H1 (cell line): ENCODE data around the gene CDK19. TPM values are rescaled to one million over a fixed set of nuclear protein-coding genes. Genes with fewer than 3 reads are reported as not detected.

Experiments used
- CTCF ChIA-PET: fragments of 300-600 bp; sonication (Branson Sonifier 250); formaldehyde crosslinking; loops from one replicate; lab custom pipeline; 2021; ENCODE audit not compliant: partially characterized antibody; lab: Charles Lee
- POLR2A ChIA-PET: fragments of 300-600 bp; sonication (Branson Sonifier 250); formaldehyde crosslinking; loops from one replicate; lab custom pipeline; 2021; ENCODE audit warnings: inconsistent platforms; ENCODE audit not compliant: partially characterized antibody; lab: Charles Lee
- DNase-seq, 2 experiments: peaks; one replicate each; pipeline versions ENCODE4 v3.0.0 to v3.0.0-alpha.2; 2010 to 2022; ENCODE audit warnings: low spot score in 2 of 2, low read depth in 1 of 2, mixed read lengths in 1 of 2
- FAIRE-seq: peaks from 2 replicates; lab custom pipeline; 2011; peaks lifted over from hg19 to GRCh38; lab: Jason Lieb, UNC
- H2AFZ ChIP-seq: 2 replicates; pipeline ENCODE4 v1.8.1; 2012; ENCODE audit warnings: low read length, inconsistent platforms
- H2AK5ac ChIP-seq: 2 replicates; pipeline ENCODE4 v1.6.1; 2013; ENCODE audit warnings: low read depth, low read length
- H2BK120ac ChIP-seq: replicated peaks from 2 replicates; pipeline ENCODE3; 2013; ENCODE audit warnings: low read depth, low read length, inconsistent platforms
- H2BK12ac ChIP-seq: 2 replicates; pipeline ENCODE4 v1.6.1; 2013; ENCODE audit warnings: low read depth, low read length
- H2BK15ac ChIP-seq: 2 replicates; pipeline ENCODE4 v1.6.1; 2013; ENCODE audit warnings: low read length
- H2BK20ac ChIP-seq: 2 replicates; pipeline ENCODE4 v1.6.1; 2013; ENCODE audit warnings: low read length
- H2BK5ac ChIP-seq: 2 replicates; pipeline ENCODE4 v1.6.1; 2013; ENCODE audit warnings: low read depth, low read length
- H3K14ac ChIP-seq: 2 replicates; pipeline ENCODE4 v1.6.1; 2013; ENCODE audit warnings: inconsistent platforms; ENCODE audit not compliant: insufficient read length
- H3K18ac ChIP-seq: 2 replicates; pipeline ENCODE4 v1.6.1; 2013; ENCODE audit warnings: low read length; ENCODE audit errors: extremely low read depth
- H3K23ac ChIP-seq: 2 replicates; pipeline ENCODE4 v1.6.1; 2013; ENCODE audit warnings: inconsistent platforms; ENCODE audit not compliant: insufficient read length
- H3K23me2 ChIP-seq: 2 replicates; pipeline ENCODE4 v1.6.1; 2013; ENCODE audit warnings: low read depth, low read length
- H3K27ac ChIP-seq: 2 replicates; pipeline ENCODE4 v1.6.1; 2011; ENCODE audit warnings: low read depth, low read length, inconsistent platforms
- H3K27me3 ChIP-seq, 4 experiments: replicated peaks in 1 of 4; 1 replicate in 1 of 4; 2 replicates in 3 of 4; pipeline versions ENCODE4 v1.6.1 to v1.8.1; 2011 to 2013; ENCODE audit warnings: low read length in 3 of 4, mild to moderate bottlenecking in 3 of 4, inconsistent platforms in 2 of 4, mixed read lengths in 2 of 4, moderate library complexity in 1 of 4; ENCODE audit not compliant: control insufficient read depth in 3 of 4, insufficient read depth in 3 of 4; ENCODE audit errors: extremely low read depth in 1 of 4
- H3K36me3 ChIP-seq, 4 experiments: 2 replicates each; pipeline versions ENCODE4 v1.6.1 to v1.8.1; 2011 to 2013; ENCODE audit warnings: mild to moderate bottlenecking in 4 of 4, low read length in 3 of 4, moderate library complexity in 2 of 4, control low read depth in 1 of 4, inconsistent platforms in 1 of 4; ENCODE audit not compliant: insufficient read depth in 4 of 4, control insufficient read depth in 2 of 4
- H3K4ac ChIP-seq: replicated peaks from 2 replicates; pipeline ENCODE3; 2013; ENCODE audit warnings: low read length, low read depth, mixed read lengths, inconsistent platforms; ENCODE audit not compliant: insufficient read length
- H3K4me1 ChIP-seq, 4 experiments: replicated peaks in 1 of 4; 1 replicate in 1 of 4; 2 replicates in 3 of 4; pipeline versions ENCODE4 v1.6.1 to v1.8.1; 2011 to 2013; ENCODE audit warnings: low read length in 3 of 4, inconsistent platforms in 2 of 4, mixed read lengths in 1 of 4; ENCODE audit not compliant: insufficient read depth in 4 of 4, control insufficient read depth in 3 of 4
- H3K4me2 ChIP-seq, 2 experiments: 2 replicates each; pipeline versions ENCODE4 v1.6.1 to v1.8.1; 2011 to 2013; ENCODE audit warnings: low read depth in 2 of 2, low read length in 2 of 2, control low read depth in 1 of 2, inconsistent platforms in 1 of 2, mild to moderate bottlenecking in 1 of 2; ENCODE audit not compliant: insufficient read depth in 1 of 2
- H3K4me3 ChIP-seq, 4 experiments: fragments of 200-600, 300-600 bp in 1 of 4; sonication (generic), shearing (Covaris generic), sonication (Bioruptor Twin) in 1 of 4; 2 replicates each; pipeline versions ENCODE4 v1.5.1 to v1.8.1; 2011 to 2016; ENCODE audit warnings: low read length in 4 of 4, low read depth in 3 of 4, control low read depth in 2 of 4, inconsistent platforms in 2 of 4, mild to moderate bottlenecking in 2 of 4, mixed read lengths in 1 of 4, moderate library complexity in 1 of 4; ENCODE audit not compliant: insufficient read depth in 2 of 4; ENCODE audit errors: extremely low read depth in 1 of 4
- H3K56ac ChIP-seq: replicated peaks from 2 replicates; pipeline ENCODE3; 2013; ENCODE audit warnings: low read depth, mild to moderate bottlenecking, mixed read lengths, low read length, inconsistent platforms; ENCODE audit not compliant: insufficient read length
- H3K79me1 ChIP-seq: 2 replicates; pipeline ENCODE4 v1.6.1; 2013; ENCODE audit warnings: low read depth, low read length, control low read depth
- H3K79me2 ChIP-seq, 2 experiments: 2 replicates each; pipeline versions ENCODE4 v1.6.1 to v1.8.1; 2012 to 2013; ENCODE audit warnings: low read length in 2 of 2, mild to moderate bottlenecking in 2 of 2, inconsistent platforms in 1 of 2; ENCODE audit not compliant: insufficient read depth in 2 of 2, control insufficient read depth in 1 of 2
- H3K9ac ChIP-seq, 4 experiments: replicated peaks in 1 of 4; 1 replicate in 1 of 4; 2 replicates in 3 of 4; pipeline versions ENCODE4 v1.6.1 to v1.8.1; 2011 to 2013; ENCODE audit warnings: low read depth in 3 of 4, low read length in 3 of 4, control low read depth in 2 of 4, mild to moderate bottlenecking in 2 of 4, moderate library complexity in 2 of 4, inconsistent platforms in 1 of 4; ENCODE audit errors: extremely low read depth in 1 of 4
- H3K9me3 ChIP-seq, 2 experiments: 2 replicates each; pipeline versions ENCODE4 v1.6.1 to v1.8.1; 2012 to 2013; ENCODE audit warnings: mild to moderate bottlenecking in 2 of 2, moderate library complexity in 2 of 2, control low read depth in 1 of 2, inconsistent platforms in 1 of 2, low read depth in 1 of 2, low read length in 1 of 2, mixed read lengths in 1 of 2; ENCODE audit not compliant: insufficient read depth in 2 of 2
- H4K20me1 ChIP-seq, 2 experiments: replicated peaks in 1 of 2; 2 replicates each; pipeline versions ENCODE3 to v1.8.1; 2011 to 2013; ENCODE audit warnings: inconsistent platforms in 2 of 2, low read length in 2 of 2, mild to moderate bottlenecking in 1 of 2; ENCODE audit not compliant: insufficient read depth in 2 of 2, control insufficient read depth in 1 of 2
- H4K5ac ChIP-seq: 2 replicates; pipeline ENCODE4 v1.6.1; 2013; ENCODE audit warnings: low read length, low read depth, mixed read lengths, inconsistent platforms; ENCODE audit not compliant: insufficient read length
- H4K8ac ChIP-seq: 2 replicates; pipeline ENCODE4 v1.8.0; 2013; ENCODE audit warnings: mild to moderate bottlenecking, moderate library complexity, low read length, inconsistent platforms; ENCODE audit not compliant: insufficient read depth; ENCODE audit errors: extremely low read depth
- H4K91ac ChIP-seq: replicated peaks from 2 replicates; pipeline ENCODE3; 2013; ENCODE audit warnings: low read length, mixed read lengths, inconsistent platforms; ENCODE audit not compliant: insufficient read length
- CBX8 ChIP-seq: fragments of 300-800, 300-1000 bp; sonication (generic); IDR thresholded peaks from 2 replicates; pipeline ENCODE4 v1.7.1; 2016; ENCODE audit warnings: low read depth, low read length, borderline replicate concordance
- TEAD4 ChIP-seq: IDR thresholded peaks from 2 replicates; pipeline ENCODE4 v1.6.1; 2012; ENCODE audit warnings: low read depth, low read length, inconsistent platforms, mixed read lengths
- WGBS, 2 experiments: shearing (Covaris generic) in 1 of 2; methylation state at CpG; one replicate each; pipeline versions ENCODE4 v1.1.6 to v1.1.7; 2013 to 2015; ENCODE audit warnings: low lambda C conversion rate in 2 of 2, mixed read lengths in 2 of 2, inconsistent platforms in 1 of 2, low coverage in 1 of 2, missing lambda C conversion rate in 1 of 2; ENCODE audit not compliant: insufficient replicate concordance in 2 of 2, insufficient coverage in 1 of 2, insufficient read length in 1 of 2; ENCODE audit errors: extremely low coverage in 1 of 2, missing lambda C conversion rate in 1 of 2; 5-methylcytosine and 5-hydroxymethylcytosine counted together
- polyA plus RNA-seq, 7 experiments: library from polyadenylated mRNA; depleted of rRNA in 3 of 7; stranded (reverse) in 5 of 7; unstranded in 2 of 7; fragments of >200 nt in 5 of 7; fragments of 200-250 nt in 2 of 7; gene quantifications; 1 replicate in 5 of 7; 2 replicates in 1 of 7; 4 replicates in 1 of 7; pipeline versions ENCODE4 v1.2.1 to v1.2.3, GENCODE V29; 2011 to 2013; ENCODE audit warnings: missing spikeins in 2 of 7, mixed read lengths in 2 of 7
- total RNA-seq: library from RNA; stranded (reverse); fragmentation: NEBNext Ultra II Directional; extraction: Animal tissue kit (Norgen Biotek cat#: 25700); gene quantifications from 2 replicates; pipeline ENCODE4 v1.2.1, GENCODE V29; 2021

The CDK19 gene
- total and polyA plus RNA-seq, 2 of the 8 experiments (the other 6 are each of a cell fraction or from before 2014, with no cell fraction given): 4.9 to 12.6 TPM

DNA sequence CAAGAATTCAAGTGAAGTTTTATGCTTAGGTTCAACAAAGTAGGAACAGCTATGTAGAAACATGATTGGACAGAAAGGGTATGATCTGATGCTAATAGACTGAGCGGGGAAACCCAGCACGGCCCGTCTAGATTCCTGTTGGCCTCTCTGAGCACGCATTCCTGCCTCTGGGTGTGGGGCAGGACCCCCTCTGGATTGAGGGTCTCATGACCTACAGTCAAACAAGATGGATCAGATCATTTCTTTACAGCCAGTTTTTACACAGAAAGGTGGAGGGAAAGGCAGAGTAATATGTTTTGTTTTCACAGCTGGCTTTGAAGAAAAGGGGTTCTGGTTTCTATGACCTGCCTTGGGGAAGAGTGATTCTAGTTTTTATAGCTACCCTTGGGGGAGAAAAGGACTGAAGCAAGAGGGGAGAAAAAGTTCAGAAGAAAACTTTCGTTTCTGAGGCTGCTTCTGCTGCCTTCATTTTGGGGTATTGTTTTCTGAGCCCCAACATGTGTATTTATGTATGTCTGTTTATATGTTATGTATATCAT lies 239.3 kb downstream of the CDK19 start:
- no peak overlapping the region for H3K9ac ChIP-seq
- 77% methylated on average over 5 of the region's 5 CpGs; no CpG with 5 or more reads in 1 of the 2 experiments for WGBS, 2 experiments

More for the DNA sequence above, 239.3 kb downstream of the CDK19 start:
- H3K23ac ChIP-seq: no peak overlapping the region
- no peak overlapping the region for H3K14ac ChIP-seq
- H3K4me2 ChIP-seq: no peak overlapping the region
- no peak overlapping the region for H2BK15ac ChIP-seq
- H3K4ac ChIP-seq: no peak overlapping the region
- ChIA-PET POLR2A (no interaction called here), CTCF (no interaction called here)
- H4K91ac ChIP-seq: no peak overlapping the region
- H2BK120ac ChIP-seq: no peak overlapping the region
- no peak overlapping the region for H2BK12ac ChIP-seq
- DNase-seq (no peak), FAIRE-seq (no peak)
- H2AK5ac ChIP-seq: no peak overlapping the region
- H3K4me3 ChIP-seq: no peak overlapping the region
- no peak overlapping the region for H3K56ac ChIP-seq
- H3K27ac ChIP-seq: no peak overlapping the region
- no peaks in the 10 kb centered on the region for H3K9me3 ChIP-seq
- TF ChIP-seq TEAD4: peak; percentile 50; the same call in 1 of the 2 replicates
- no peak for TF ChIP-seq CBX8
- no peak overlapping the region for H2BK5ac ChIP-seq
- 0 out of 2 replicates have a peak overlapping the region, but pooled peaks have one; percentile 36 for H2AFZ ChIP-seq
- no peaks in the 10 kb centered on the region for H3K23me2 ChIP-seq
- no peak overlapping the region for H2BK20ac ChIP-seq
- H3K4me1 ChIP-seq: no peaks in the 10 kb centered on the region
- no peak overlapping the region for H4K8ac ChIP-seq
- no peaks in the 10 kb centered on the region for H3K36me3 ChIP-seq
- H4K5ac ChIP-seq: no peak overlapping the region
- no peaks in the 10 kb centered on the region for H3K79me2 ChIP-seq
- no peaks in the 10 kb centered on the region for H3K27me3 ChIP-seq
- H3K18ac ChIP-seq: no peak overlapping the region
- no peaks in the 10 kb centered on the region for H4K20me1 ChIP-seq
- no peaks in the 10 kb centered on the region for H3K79me1 ChIP-seq
